ENCODE results near the gene SUPT4H1. TPM values are rescaled to one million over a fixed set of nuclear protein-coding genes. Genes with fewer than 3 reads are reported as not detected.

SUPT4H1 gene
- total and polyA plus RNA-seq, 2 of the 4 experiments (the other 2 are of a cell fraction) = 51.6 to 129 TPM

DNA sequence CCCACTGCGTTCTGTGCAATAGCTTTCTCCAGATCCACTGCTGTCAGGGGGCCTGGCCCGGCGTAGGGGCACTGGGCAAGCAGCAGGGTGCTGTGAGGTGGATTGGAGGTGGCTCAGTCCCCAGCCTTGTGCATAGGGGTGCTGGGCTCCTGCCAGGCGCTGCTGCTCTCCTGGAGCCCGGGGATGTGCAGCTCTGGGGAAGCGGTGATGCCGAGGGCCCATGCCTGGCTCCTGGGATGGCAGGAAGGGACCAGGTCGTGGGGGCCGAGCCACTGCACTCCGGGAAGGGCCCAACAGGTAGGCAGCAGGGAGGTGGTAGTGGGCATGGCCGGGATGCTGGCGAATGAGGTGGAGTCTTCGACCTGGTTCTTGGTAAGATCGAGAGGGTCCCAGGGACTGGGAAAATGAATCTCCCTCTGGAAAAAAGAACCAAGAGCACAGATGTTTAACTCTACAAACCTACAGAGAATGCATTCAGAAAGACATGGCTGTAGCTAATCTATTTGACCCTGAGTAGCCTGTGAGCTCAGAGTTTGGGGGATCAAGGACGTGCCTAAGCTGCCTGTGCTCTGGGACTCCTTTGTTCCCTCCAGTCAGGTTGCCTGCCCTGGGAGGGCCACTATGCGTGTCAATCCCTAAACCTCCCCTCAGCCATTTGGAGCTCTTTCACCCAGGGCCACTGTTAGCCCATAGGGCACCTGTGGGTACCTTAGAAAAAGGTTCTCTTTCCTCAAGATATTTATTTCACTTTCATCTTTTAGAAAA lies 6.6 kb upstream of the SUPT4H1 start:
- H4K8ac ChIP-seq (ENCODE audit: low read depth in 2 of 2, low read length in 2 of 2) = no peak overlapping the region
- intact Hi-C loops (cut with micrococcal nuclease) (no loop called here), dilution Hi-C loops (cut with HindIII; ENCODE audit: low sequenced_read_pairs, unreplicated experiment) (no loop called here), in situ Hi-C loops (cut with MboI; ENCODE audit: low sequenced_read_pairs) (no loop called here)
- H3K9ac ChIP-seq (ENCODE audit: low read depth, low read length) = no peak overlapping the region
- H3K9me1 ChIP-seq (ENCODE audit: insufficient read depth, low read length) = no peaks in the 10 kb centered on the region
- H3K4me2 ChIP-seq (ENCODE audit: low read depth, low read length) = no peak overlapping the region
- no peak overlapping the region for H3K4me3 ChIP-seq (ENCODE audit: insufficient read depth, low read depth, low read length)
- POLR2A ChIA-PET (ENCODE audit: unreplicated experiment) = no interaction called here
- WGBS, 2 experiments (ENCODE audit: extremely low coverage in 2 of 2, insufficient read length in 1 of 2) = 63% methylated on average over 7 of the region's 16 CpGs; no CpG with 5 or more reads in 1 of the 2 experiments
- peaks cover 11% of the 10 kb centered on the region for H3K27me3 ChIP-seq (ENCODE audit: control insufficient read depth, insufficient read depth, low read length)
- CTCF ChIA-PET = no interaction called here
- H3K4me1 ChIP-seq (ENCODE audit: control insufficient read depth, insufficient read depth, low read length) = no peaks in the 10 kb centered on the region
- no peak overlapping the region for H3K56ac ChIP-seq (ENCODE audit: extremely low read depth, insufficient read depth, low read length)
- H3K9me3 ChIP-seq (ENCODE audit: control insufficient read depth, insufficient read depth, low read length) = no peaks in the 10 kb centered on the region
- H3K18ac ChIP-seq (ENCODE audit: low read depth, low read length) = no peak overlapping the region
- no peak overlapping the region for H4K91ac ChIP-seq (ENCODE audit: insufficient read depth, low read depth, low read length)
- H2AK5ac ChIP-seq (ENCODE audit: low read depth, low read length) = no peak overlapping the region
- no peaks in the 10 kb centered on the region for H3K79me1 ChIP-seq (ENCODE audit: low read depth in 1 of 2, low read length in 2 of 2)
- no TSS peak for BruUV-seq (replicated peaks)
- H2BK15ac ChIP-seq (ENCODE audit: low read depth, low read length) = no peak overlapping the region
- H4K20me1 ChIP-seq (ENCODE audit: insufficient read depth, low read length) = no peaks in the 10 kb centered on the region
- no peak overlapping the region for H2BK5ac ChIP-seq (ENCODE audit: low read depth, low read length, poor library complexity, severe bottlenecking)
- no peak overlapping the region for H2BK120ac ChIP-seq (ENCODE audit: low read depth, low read length)
- no peak overlapping the region for H2AK9ac ChIP-seq (replicated peaks; ENCODE audit: low read depth, low read length, poor library complexity)
- no peak for ATAC-seq (ENCODE audit: low read depth)
- TF ChIP-seq MAFK (IDR thresholded peaks at IDR 0.05; ENCODE audit: low read depth, low read length) = no peak
- no peak for TF ChIP-seq RAD21 (IDR thresholded peaks at IDR 0.05; ENCODE audit: low read length)
- no peak for TF ChIP-seq MAZ (IDR thresholded peaks at IDR 0.05; ENCODE audit: borderline replicate concordance, low read depth, low read length)
- TF ChIP-seq RCOR1 (IDR thresholded peaks at IDR 0.05; ENCODE audit: insufficient replicate concordance, low read length) = no peak
- no peak for TF ChIP-seq SMC3 (IDR thresholded peaks at IDR 0.05; ENCODE audit: low read depth, low read length)
- no peak for TF ChIP-seq POLR2A (IDR thresholded peaks at IDR 0.05; ENCODE audit: low read depth, low read length)
- TF ChIP-seq NFE2L2 (IDR thresholded peaks at IDR 0.05; ENCODE audit: low read depth, low read length) = no peak
- H3K14ac ChIP-seq (replicated peaks; ENCODE audit: low read depth, low read length) = no peak overlapping the region
- no peak overlapping the region for H3K23ac ChIP-seq (ENCODE audit: low read depth, low read length)
- no peak overlapping the region for H2AFZ ChIP-seq (replicated peaks; ENCODE audit: low read length, poor library complexity)
- no peaks in the 10 kb centered on the region for H3K36me3 ChIP-seq (ENCODE audit: control insufficient read depth, insufficient read depth, low read length)
- H3K27ac ChIP-seq (ENCODE audit: insufficient read depth, low read length) = no peak overlapping the region
- no peak overlapping the region for H4K5ac ChIP-seq (ENCODE audit: low read depth, low read length)
- H3K4ac ChIP-seq (ENCODE audit: low read depth, low read length) = no peak overlapping the region
- H2BK20ac ChIP-seq (ENCODE audit: low read depth, low read length) = no peak overlapping the region
- DNase-seq = no peak

Measured in IMR-90 (cell line).